ENCODE measurements around the gene CDH2. TPM values are rescaled to one million over a fixed set of nuclear protein-coding genes. Genes with fewer than 3 reads are reported as not detected.

The CDH2 gene
- total RNA-seq, 1 donor from 2014 or later: 370 TPM

GRCh38 chr18:27994571-27994970 lies 182.4 kb downstream of the CDH2 start:
- Histone ChIP-seq H3K27ac (replicated peaks) (peak overlapping the region; percentile 37), H3K9me3 (replicated peaks) (no peaks in the 10 kb centered on the region), H3K36me3 (peaks cover 5% of the 10 kb centered on the region), H3K4me1 (peaks cover 33% of the 10 kb centered on the region), H3K4me3 (no peak overlapping the region), H3K27me3 (ENCODE audit: low read depth) (no peaks in the 10 kb centered on the region)
- intact Hi-C loops (cut with micrococcal nuclease): no loop called here
- no peak for DNase-seq
- no peak for TF ChIP-seq CTCF (IDR thresholded peaks at IDR 0.05; ENCODE audit: borderline replicate concordance)

GRCh38 chr18:27991391-27991790 lies 185.5 kb downstream of the CDH2 start:
- intact Hi-C loops (cut with micrococcal nuclease): no loop called here
- no peak for TF ChIP-seq CTCF (IDR thresholded peaks at IDR 0.05; ENCODE audit: borderline replicate concordance)
- peaks cover 5% of the 10 kb centered on the region for H3K36me3 ChIP-seq

GRCh38 chr18:27985832-27986231 lies 191.1 kb downstream of the CDH2 start:
- Histone ChIP-seq H3K27me3 (ENCODE audit: low read depth) (no peaks in the 10 kb centered on the region), H3K27ac (replicated peaks) (no peak overlapping the region), H3K4me1 (no peaks in the 10 kb centered on the region), H3K4me3 (no peak overlapping the region), H3K9me3 (replicated peaks) (no peaks in the 10 kb centered on the region), H3K36me3 (peaks cover 20% of the 10 kb centered on the region)
- intact Hi-C loops (cut with micrococcal nuclease): no loop called here
- no peak for TF ChIP-seq CTCF (IDR thresholded peaks at IDR 0.05; ENCODE audit: borderline replicate concordance)
- DNase-seq: no peak

More at GRCh38 chr18:27991391-27991790, 185.5 kb downstream of the CDH2 start:
- no peak for DNase-seq
- Histone ChIP-seq H3K9me3 (replicated peaks) (no peaks in the 10 kb centered on the region), H3K27me3 (ENCODE audit: low read depth) (no peaks in the 10 kb centered on the region), H3K4me1 (peaks cover 22% of the 10 kb centered on the region), H3K4me3 (no peak overlapping the region), H3K27ac (replicated peaks) (no peak overlapping the region)

- Histone ChIP-seq H3K27me3 (ENCODE audit: low read depth) (no peaks in the 10 kb centered on the region), H3K4me1 (no peaks in the 10 kb centered on the region), H3K9me3 (replicated peaks) (no peaks in the 10 kb centered on the region), H3K36me3 (peaks cover 20% of the 10 kb centered on the region), H3K27ac (replicated peaks) (no peak overlapping the region), H3K4me3 (no peak overlapping the region)
- DNase-seq: no peak
- no peak for TF ChIP-seq CTCF (IDR thresholded peaks at IDR 0.05; ENCODE audit: borderline replicate concordance)
- intact Hi-C loops (cut with micrococcal nuclease): no loop called here
Observed at GRCh38 chr18:27983780-27984179, 193.2 kb downstream of the CDH2 start.

GRCh38 chr18:27976806-27977408 lies 200.0 kb downstream of the CDH2 start:
- Histone ChIP-seq H3K36me3 (peaks cover 5% of the 10 kb centered on the region), H3K27me3 (ENCODE audit: low read depth) (no peaks in the 10 kb centered on the region), H3K27ac (replicated peaks) (peak overlapping the region; percentile 41), H3K4me3 (no peak overlapping the region), H3K9me3 (replicated peaks) (no peaks in the 10 kb centered on the region), H3K4me1 (peaks cover 29% of the 10 kb centered on the region)
- intact Hi-C loops (cut with micrococcal nuclease): no loop called here
- no peak for DNase-seq
- TF ChIP-seq CTCF (IDR thresholded peaks at IDR 0.05; ENCODE audit: borderline replicate concordance): no peak
